Activated CD4-positive, alpha-beta T cell treated with anti-CD3 and anti-CD28 coated beads for 1 hour (primary cell): ENCODE data around the gene GPBP1L1.
"Not testable (repeated sequence)": the region's sequence is repeated elsewhere in the genome, so short reads cannot be mapped to it uniquely, and the experiment has no call there.

Experiments
- DNase-seq: peaks from one replicate; pipeline ENCODE4 v3.0.0-alpha.2; 2020

GPBP1L1 gene

DNA sequence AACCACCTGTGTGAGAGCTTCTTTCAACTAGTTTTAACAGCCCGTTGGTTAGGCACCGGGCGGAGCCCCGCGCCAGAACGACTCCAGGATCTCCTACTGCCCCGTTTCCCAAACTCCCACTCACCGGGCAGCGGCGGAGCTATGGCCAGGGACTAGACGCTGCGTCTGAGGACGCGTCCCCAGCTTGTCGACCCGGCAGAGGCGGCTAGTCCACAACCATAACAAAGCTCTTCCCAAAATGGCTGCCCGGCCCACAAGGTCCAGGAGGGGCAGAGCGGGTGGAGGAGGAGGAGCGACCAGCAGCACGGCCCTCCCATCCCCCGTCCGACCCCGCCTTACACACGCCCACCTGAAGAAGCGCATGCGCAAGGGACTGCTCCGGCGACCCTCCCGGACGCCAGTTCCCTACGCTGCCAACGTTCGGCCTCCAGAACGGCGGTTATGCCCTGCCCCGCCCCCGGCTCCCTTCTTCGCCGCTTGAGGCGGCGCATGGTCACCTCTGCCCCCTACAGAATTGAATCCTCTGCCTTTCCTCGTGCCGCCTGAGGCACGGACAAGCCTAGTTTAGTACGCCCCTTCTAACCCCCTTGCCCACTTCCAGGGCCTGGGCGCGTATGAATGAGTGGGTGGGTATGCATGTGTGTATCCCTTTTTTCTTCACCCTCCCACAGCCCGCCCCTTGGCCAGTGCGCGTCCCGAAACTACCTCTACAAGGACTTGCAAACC, at the start of gene GPBP1L1:
TSS of gene GPBP1L1 (minus strand) at position 246 of the 726 bp plus-strand sequence. CDS start 27,446 bp downstream, outside the sequence.
- peak; percentile 96 for DNase-seq

GRCh38 chr1:45730780-45731319, 44.5 kb upstream of the GPBP1L1 start:
- no peak for DNase-seq

DNA sequence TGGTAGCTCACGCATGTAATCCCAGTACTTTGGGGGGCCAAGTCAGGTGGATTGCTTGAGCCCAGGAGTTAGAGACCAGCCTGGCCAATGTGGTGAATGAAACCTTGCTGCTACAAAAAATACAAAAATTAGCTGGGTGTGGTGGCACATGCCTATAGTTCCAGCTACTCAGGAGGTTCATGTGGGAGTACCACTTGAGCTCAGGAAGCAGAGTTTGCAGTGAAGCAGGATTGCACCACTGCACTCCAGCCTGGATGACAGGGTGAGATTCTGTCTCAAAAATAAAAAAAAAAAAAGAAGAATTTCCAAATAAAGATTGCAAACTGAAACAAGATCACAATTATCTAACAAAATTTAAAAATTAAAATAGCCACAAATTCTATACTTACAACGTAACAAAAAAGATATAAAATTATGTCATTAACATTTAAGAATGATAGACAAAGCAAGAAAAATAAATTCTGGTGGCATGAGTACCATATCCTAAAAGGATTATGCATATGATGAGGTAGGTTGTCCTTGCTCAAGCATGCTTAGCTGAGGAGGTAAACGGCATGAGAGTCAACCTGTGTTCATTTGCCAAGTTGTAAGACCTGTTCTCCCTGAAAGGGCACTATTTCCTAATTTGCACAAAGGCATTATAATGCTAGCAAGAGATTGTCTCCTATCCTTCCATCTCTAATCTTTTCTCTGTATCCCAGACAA, 43.9 kb upstream of the GPBP1L1 start:
- DNase-seq = no peak

GRCh38 chr1:45726007-45726406, 39.7 kb upstream of the GPBP1L1 start:
- not testable (repeated sequence) for DNase-seq

GRCh38 chr1:45723248-45723930, 37.1 kb upstream of the GPBP1L1 start:
- no peak for DNase-seq

DNA sequence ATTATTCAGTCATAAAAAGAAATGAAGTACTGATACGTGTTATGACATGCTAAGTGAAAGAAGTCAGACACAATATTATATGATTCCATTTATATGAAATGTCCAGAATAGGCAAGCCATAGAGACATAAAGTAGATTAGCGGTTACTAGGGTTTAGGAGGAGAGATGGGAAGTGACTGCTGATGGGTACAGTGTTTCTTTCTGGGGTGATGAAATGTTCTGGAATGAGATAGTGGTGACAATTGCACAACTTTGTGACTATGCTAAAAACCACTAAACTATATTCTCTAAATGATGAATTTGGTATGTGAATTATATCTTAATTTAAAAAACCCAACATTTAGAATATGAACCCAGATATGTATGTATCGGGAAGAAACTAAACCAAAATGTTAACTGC, 36.5 kb upstream of the GPBP1L1 start:
- DNase-seq = no peak

- DNase-seq = no peak
Observed at GRCh38 chr1:45721207-45721606, 34.9 kb upstream of the GPBP1L1 start.

- DNase-seq = no peak
Observed at GRCh38 chr1:45718289-45718688, 32.0 kb upstream of the GPBP1L1 start.

DNA sequence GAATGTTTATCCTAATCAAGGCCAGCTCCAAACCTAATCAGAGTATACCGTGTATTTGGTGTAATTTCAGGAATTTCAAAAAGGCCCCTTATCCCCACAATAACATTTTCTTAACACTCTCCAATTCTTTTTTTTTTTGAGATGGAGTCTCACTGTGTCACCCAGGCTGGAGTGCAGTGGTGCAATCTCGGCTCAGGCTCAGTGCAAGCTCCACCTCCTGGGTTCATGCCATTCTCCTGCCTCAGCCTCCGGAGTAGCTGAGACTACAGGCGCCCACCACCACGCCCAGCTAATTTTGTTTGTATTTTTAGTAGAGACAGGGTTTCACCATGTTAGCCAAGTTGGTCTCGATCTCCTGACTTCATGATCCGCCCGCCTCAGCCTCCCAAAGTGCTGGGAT, 31.1 kb upstream of the GPBP1L1 start:
- not testable (repeated sequence) for DNase-seq

GRCh38 chr1:45716700-45717099, 30.4 kb upstream of the GPBP1L1 start:
- DNase-seq = no peak

DNA sequence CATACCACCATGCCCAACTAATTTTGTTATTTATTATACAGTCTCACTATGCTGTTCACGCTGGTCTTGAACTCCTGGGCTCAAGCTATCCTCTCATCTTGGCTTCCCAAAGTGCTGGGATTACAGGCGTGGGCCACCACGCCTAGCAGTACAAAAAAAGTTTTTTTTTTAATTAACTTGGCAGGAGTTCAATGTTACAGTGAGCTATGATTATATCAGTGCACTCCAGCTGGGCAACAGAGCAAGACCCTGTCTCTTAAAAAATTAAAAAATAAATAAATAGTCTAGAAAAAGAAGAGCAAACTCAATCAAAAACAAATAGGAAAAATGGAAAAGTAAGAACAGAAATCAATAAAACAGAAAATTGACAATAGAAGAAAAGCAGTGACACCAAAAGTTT, 27.4 kb upstream of the GPBP1L1 start:
- no peak for DNase-seq

- no peak for DNase-seq
Observed at GRCh38 chr1:45704637-45705036, 18.3 kb upstream of the GPBP1L1 start.

DNA sequence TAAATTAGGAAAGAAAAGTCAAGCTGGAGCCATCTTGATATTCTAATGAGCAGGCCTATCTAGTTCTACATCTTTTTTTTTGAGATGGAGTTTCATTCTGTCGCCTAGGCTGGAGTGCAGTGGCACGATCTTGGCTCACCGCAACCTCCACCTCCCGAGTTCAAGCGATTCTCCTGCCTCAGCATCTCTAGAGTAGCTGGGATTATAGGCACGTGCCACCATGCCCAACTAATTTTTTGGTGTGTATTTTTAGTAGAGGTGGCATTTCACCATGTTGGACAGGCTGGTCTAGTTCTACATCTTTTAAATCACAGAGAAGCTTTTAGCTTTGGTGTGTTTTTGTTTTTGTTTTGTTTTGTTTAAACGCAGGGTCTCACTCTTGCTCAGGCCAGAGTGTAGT, 8.5 kb upstream of the GPBP1L1 start:
- no peak for DNase-seq

DNA sequence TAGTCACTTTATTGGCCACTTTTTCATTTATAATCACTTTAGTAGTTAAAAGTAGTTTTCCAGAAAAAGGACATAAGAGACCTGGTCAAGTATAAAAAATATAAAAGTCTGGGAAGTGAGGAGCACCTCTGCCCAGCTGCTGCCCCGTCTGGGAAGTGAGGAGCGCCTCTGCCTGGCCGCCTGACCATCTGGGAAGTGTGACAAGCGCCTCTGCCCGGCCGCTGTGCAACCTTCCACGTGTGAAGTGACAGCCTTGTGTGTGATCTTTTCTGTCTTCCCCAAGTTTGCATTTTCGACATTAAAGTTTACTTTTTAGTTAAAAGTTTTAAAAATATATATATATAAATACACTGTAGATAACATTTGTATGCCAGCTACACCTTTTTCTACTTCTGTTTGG, 7.5 kb upstream of the GPBP1L1 start:
- not testable (repeated sequence) for DNase-seq

GRCh38 chr1:45687754-45688740, 1.7 kb upstream of the GPBP1L1 start, which contains the start of gene TMEM69:
TSS of gene TMEM69 (plus strand) at chr1:45688181. CDS start at chr1:45691069, 2,888 bp downstream.
- peak; percentile 65 for DNase-seq

- DNase-seq = peak; percentile 95
Observed at GRCh38 chr1:45687014-45687753, 851 bp upstream of the GPBP1L1 start.

DNA sequence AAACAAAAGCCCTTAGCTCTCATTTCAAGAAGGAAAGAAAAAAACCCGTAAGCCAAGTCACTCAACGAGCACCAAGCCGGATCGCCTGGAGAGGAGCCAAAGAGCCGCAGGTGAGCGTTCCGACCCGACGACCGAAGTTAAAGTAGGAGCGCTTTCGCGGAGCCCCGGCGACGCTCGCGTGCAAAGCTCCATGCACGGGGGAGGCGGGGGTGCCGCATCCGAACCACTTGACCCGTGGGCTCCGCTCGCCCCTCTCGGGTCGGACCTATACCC, 382 bp downstream of the GPBP1L1 start:
- peak; percentile 47 for DNase-seq

DNA sequence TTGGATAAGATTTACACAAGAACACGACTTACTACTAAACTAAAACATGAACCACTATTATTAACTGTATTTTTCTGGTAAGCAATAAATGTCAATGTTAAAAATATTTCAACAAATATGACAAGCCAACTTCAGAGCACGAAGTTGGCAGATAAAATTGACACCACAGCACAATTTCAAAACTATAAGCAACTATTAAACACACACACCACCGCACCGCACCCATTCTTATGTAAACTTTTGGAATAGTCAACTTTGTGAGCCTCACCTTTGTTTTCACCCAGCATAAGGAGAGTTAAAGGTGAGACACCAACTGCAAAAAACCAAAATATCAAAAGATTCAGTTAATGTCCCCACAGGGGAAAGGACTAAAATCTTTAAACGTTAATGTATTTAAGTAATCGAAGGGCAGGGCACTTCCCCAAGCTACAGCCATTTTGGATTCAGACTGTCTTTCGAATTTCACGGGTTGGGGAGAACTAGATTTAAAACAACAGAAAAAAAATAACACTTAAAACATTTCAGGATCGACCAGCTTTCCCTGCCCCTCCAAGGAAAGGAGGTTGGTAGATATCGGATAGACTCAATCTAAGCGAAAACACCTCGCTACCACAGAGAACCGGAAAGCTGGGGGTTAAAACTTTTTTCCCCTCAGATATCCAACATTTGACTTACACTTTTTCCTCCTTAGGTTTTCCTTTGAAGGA, 872 bp downstream of the GPBP1L1 start:
- DNase-seq = no peak

DNA sequence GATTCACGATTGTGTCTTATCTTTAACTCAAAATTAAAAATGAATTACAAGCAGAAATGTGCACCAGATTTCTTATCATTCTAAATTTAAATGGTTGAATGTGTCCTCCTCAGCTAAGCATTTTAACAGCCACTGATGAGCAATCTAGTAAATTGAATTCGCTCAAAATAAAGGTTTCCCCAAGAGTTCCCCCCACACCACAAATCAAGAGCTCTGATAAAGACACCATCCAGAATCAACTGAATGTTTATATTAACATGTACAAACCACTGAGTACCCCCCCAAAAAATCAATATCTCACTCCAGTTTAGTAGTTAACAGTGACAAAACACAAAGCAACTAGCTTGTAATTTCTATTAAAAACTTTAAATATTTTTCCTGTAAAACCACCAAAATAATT, 1.9 kb downstream of the GPBP1L1 start:
- no peak for DNase-seq

DNA sequence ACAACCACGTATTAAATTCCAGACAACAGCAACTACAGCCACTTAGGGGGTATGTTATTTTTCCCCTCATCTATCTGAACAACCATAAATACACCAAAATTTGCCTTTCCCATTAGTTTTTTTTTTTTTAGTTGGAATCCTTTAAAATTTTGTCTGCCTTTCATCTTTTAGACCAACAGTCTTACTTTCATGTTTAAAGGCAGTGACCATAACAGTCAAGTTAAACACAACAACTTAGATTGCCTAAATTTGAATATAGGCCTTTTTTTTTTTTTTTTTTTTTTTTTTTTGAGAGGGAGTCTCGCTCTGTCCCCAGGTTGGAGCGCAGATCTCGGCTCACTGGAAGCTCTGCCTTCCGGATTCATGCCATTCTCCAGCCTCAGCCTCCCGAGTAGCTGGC, 3.4 kb downstream of the GPBP1L1 start:
- no peak for DNase-seq

DNA sequence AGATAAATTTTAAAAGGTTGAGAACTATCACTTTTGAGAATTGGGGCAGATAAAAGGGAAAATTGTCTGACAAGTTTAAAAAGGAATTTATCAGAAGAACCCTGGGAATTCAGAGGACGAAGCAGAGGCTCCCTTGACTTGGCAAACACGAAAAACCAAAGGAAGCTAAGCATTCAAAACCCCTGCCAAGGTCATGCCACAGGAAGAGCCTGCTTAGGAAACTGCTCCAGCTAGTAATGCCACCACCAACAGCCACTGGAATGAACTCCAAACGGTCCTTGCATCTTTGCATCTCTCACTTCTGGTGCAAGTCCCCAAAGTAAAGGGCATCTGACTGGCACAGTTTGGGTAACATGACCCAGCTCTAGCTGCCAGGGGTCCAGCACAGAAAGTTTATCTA, 7.2 kb downstream of the GPBP1L1 start:
- no peak for DNase-seq
